Measurements from ENCODE around the gene GRIK4.

The GRIK4 gene

DNA sequence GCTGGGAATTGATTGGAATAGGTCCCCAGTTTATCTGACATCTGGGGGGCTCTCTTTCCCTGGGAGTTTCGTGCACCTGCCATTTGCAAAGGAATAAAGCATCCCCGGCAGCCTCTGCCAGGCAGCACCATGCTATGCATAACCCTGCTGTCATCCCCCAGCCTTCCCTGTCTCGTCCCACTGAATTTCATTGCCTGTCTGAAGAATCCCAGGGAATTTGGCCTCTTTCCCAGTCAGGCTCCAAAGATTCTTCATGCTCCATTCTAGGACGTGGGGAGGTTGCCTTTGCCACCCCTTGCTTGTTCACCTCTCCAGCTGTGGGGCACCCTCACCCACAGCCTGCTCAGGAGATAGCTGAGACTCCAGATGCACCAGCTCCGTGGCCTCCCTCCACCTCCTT is 317.3 kb downstream of the GRIK4 start:
- no peak for DNase-seq

DNA sequence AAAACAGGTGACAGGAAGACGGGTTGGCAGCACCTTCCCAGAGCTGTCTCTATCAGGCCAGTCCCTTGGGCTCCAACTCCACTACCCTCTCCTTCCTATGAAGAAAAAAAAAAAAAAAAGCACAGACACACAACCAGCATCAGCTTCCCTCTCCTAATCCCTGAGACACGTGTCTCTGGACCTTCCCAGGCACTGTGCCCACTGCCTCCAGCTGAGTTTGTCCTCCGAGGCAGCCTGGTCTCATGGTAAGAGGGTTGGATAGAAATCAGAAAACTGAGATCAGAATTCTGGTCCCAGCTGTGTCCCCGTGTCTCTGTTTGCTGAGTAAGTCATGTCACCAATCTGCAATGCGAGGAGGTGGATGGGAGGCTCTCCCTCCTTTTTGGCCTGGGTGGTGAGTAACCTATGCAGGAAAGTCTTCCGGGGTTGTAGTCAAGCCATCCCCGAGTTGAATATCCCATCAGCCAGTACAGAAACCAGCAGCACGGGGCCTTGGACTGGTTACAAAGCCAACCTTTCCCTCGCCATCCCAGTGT is 318.6 kb downstream of the GRIK4 start:
- DNase-seq: no peak

DNA sequence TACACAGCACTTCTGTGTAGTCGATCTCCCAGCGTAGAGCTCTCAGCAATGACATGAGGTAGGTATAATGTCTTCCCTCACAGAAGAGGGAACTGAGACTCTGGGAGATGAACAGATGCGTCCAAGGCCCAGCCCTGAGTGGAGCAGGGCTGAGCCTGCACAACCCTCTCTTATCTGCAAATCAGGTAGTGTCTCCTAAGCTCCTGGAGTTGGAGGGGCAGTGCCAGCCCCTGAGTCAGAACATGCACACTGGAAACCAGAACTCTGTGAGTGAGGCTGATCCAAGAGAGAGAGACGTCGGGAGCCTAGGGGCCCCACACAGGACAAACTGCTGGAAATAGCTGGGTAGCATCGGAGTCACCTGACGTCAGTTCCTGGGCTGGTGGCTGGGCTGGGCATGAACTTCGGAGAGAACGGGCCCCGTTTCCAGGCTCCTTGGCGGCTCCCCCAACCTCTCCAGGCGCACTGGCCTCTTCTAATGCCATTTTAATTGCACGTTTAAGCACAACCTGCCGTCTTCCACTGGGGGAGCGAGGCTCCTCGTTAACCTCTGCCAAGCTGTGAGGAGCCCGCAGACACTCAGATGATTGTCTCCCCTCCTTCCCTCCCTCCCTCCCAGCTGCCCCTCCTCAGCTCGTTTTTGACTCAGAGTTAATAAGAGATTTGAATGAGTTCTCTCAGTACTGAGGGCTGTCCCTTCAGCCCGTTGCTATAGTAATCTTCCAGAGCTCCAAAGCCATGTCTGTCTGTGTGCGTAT is 321.1 kb downstream of the GRIK4 start:
- DNase-seq: no peak

DNA sequence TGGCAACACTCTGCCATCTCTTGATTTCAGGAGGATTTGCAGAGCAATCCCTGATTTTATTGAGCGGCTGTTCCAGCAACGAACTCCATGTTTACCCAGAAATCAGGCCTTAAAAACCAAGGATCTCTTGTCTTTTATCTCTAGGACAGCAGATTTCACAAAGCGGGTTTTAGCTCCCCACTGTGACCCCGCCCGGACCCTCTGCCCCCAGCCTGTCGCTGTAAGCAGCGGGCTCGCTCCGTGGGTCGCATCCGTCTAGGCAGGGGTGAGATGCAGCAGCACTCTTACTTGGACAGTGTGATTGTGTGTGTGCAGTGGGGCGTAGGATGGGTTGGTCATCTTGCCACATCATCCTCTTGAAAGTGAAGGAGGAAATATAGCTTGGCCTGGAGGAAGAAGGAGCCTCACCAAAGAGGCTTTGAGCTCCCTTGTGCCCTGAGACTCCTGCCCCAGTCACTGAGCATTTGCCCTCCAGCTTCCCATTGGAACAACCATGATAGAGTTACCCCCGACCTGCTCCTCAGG is 323.2 kb downstream of the GRIK4 start:
- DNase-seq: no peak

DNA sequence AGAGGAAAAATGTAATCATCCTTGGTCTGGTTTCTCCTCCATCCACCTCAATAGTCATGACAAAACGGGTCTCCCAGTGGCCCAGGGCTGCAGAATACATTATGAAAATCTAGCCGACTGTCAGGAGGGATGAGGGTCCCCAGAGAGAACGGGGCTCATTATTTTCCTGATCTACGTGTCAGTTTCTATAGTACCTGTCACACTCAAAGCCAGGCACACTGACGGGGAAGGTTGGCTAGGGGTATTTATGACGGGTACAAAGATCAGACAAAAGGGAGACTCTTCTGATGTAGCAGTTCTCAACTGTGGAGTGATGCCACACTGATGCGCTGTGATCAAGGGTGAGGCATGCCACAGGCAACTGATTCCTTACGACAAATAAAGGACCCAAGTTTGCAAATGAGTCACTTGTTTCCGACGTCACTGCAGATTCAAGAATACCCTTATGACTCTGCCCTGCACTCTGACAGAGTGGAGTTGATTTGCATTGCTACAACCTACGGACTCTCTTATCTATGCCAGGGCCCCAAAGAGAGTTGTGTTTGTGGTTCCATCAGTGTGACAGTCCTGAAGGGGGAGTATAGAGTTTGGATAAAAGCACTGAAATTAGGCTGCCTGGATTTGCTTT is 324.2 kb downstream of the GRIK4 start:
- DNase-seq: no peak

DNA sequence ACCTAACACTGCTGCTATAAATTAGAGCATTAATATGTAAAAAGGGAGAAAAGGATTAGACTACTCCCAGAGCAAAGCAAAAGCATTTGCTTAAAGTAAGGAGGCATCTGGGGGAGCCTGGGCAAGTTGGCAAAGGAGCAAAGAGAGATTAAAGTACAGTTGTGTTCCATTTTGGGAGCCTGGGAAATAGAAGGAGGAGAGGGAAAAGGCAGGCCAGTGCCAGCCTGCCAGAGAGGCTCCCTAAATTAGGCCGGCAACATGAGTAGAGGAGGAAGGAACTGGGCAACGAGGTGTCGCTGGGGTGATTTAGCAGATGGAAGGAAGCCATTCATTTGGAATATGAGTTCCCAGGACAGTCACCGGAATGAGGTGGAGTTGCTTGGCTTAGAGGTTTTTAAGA is 326.1 kb downstream of the GRIK4 start:
- no peak for DNase-seq

DNA sequence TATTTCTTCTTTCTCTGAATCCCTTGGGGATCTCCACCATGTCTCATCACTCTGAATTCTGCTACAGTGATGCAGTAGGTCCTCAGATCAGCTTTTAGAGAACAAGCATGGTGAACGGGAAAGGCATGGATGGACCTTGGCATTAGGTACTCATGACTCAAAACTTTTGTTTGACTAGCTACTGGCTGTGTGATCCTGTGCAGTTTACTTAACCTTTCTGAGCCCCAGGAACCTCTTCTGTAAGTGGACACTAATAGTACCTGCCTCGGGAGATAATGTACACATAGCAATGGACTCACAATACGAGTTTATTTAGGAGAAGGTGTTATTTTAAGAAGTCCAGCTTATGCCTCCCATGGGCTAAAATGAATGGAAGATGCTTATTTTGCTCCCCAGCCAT is 327.7 kb downstream of the GRIK4 start:
- no peak for DNase-seq

DNA sequence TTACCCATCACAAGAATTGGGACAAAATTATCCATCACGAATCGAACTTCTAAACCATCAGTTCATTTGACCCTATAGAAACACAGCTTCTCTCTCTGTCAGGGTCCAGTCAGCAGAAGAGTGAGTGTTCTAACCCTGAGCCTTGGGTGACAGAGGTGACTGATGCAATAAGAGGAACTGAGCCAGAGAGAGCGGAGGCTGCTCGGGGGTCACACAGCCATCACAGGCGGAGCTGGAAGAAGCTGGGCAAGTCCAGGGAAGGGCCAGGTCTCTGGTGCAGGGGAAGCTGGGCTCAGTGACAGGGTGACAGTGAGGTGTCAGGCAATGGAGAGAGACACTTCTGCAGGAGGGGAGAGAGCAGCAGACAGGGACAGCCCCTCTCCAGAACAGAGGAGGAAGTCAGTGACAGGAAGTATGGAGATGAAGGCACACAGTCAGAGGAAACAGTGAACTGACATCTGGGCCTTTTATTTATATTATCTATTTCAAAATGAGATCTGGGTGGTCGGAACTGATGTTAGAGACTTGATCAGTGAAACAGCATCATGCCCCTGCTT is 328.4 kb downstream of the GRIK4 start:
- no peak for DNase-seq

DNA sequence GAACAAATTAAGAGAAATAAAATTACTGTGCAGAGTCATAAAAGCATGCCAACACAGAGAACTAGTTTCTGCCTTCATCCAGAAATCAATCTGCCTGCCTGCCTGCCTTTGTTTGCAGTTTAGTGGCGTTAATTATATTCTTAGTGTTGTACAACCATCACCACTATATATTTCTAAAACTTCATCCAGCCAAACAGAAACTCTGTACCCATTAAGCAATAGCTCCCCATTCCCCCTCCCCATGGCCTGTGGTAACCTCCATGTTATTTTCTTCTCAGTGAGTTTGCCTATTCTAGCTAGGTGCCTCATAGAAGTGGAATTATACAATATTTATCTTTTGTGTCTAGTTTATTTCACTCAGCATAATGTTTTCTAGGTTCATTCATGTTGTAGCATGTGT is 329.1 kb downstream of the GRIK4 start:
- no peak for DNase-seq

DNA sequence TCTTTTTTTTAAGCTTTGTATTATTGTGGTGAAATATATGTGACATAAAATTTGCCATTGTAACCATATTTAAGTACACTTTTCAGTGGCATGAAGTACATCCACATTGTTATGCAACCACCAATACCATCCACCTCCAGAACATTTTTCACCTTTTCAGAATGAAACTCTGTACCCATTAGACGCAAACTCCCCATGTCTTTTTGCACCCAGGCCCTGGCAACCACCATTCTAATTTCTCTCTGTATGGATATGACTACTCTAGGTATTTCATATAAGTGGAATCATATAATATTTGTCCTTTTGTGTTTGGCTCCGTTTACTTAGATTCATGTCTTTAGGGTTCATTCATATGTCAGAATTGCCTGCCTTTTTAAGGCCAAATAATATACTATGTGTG is 329.5 kb downstream of the GRIK4 start:
- DNase-seq: no peak

DNA sequence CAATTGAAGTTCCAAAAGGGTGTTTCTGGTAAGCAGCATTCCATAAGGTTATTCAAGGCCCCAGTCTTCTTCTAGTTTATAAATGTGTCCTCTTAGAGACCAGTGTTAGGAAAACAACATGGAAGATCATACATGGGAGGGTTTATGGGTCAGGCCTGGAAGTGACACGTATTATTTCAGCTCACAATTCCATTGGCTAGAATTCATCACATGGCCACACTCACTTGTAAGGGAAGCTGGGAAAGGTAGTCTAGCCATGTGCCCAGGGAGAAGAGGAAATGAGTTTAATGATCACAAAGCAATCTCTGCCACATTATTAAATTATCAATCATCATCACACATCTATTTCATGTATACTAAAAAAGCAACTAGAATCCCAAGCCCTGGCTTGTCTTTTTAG is 330.6 kb downstream of the GRIK4 start:
- no peak for DNase-seq

DNA sequence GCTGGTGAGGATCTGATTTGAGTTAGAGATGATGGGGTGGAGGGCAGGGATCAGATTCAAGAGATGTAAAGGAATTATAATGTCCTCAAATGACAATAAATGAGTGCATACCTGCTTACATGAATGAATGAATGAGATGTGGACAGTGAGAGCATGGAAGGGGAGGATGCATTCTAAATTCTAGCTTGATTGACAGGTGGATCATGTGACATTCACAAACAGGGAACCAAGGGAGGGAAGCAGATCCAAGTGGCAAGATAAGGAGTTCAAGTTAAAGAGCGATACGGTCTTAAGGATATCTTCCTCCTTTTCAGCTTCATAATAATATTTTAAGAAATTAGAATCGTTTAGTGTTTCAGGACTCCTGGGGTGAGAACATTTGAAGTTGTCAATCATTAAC is 341.9 kb downstream of the GRIK4 start:
- no peak for DNase-seq

DNA sequence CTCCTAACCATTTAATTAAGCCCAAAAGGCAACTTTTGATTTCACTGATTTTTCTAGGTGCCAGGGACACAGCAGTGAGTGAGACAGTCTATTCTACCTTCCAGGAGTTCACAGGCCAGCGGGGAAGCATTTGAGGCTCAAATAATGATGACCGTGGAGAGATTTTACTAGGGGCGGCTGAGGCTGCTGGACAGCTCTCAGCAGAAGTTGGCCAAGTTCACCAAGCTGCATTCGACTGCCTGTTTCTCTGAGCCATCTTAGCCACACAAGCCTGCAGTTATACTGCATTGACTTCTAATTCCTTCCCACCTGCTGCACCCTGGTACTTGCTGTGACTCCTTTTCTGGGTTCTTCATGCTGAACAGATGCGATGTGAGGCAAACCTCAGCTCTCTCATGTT is 343.4 kb downstream of the GRIK4 start:
- DNase-seq: no peak

DNA sequence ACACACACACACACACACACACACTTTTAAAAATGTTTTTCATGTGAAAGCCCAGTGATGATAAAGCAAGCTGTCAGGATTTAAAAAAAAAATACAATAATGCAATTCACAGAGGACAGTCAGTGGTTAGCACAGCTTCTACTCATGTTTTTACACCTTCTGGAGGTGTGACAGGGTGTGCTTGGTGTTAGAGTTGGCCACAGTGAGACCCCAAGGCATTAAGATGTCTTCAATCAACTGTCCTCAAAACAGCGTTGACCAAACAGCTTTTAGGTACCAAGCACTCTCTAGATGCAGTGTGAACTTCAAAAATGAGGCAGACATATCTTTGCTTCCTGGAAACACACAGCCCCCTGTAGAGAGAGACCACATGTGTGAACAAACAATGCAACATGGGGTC is 346.0 kb downstream of the GRIK4 start:
- DNase-seq: no peak

DNA sequence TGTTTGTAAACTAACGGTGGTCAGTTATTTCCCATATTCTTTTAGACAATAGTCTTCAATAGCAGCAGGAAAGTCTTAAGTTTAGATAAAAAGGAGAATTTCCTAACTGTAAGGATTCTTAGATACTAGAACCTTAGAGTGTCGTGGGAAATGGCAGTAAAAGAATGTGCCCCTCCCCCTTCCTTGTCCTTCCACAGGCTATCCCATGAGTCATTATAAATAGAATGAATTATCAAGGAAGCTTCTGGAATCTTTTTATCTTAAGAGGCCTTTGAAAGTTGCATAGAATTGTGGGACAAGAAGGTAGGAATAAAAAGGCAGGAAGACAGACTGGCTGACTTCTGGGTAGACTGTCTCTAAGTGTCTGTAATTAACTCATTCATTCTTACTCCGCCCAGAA is 347.2 kb downstream of the GRIK4 start:
- no peak for DNase-seq

DNA sequence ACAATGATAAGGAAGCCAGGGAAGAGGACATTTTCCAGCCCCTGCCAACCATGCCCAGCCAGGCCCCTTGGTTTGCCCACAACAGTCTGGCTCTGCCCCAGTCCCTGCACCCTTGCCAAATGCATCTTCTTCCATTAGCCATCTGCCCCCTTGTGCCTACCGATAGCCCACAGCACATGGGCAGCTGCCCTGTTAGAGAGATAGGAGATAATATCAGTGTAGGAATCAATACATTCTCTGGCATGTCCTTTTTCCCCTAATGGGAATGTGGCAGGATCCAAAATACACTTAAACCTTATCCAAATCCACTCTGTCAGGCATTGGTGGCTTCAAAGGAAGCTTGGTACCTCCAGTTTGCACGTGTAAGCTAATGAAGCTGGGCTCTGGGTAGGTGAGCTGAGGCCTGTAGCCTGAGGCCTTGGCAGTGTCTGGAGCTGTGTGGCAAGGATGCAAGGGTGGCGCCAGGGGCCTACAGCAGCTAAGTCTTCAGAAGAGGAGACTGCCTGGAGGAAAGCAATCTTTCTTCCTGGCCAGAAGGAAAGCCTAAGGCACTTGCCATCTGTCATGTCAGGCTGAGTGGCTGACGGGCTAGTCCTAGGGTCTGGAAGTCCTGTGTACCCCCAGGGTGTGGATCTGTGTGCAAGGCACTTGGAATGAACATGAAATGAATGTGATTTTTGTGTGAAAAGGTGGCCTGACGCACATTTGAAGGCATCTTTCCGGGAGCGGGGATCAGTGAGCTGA is 348.2 kb downstream of the GRIK4 start:
- DNase-seq: no peak

DNA sequence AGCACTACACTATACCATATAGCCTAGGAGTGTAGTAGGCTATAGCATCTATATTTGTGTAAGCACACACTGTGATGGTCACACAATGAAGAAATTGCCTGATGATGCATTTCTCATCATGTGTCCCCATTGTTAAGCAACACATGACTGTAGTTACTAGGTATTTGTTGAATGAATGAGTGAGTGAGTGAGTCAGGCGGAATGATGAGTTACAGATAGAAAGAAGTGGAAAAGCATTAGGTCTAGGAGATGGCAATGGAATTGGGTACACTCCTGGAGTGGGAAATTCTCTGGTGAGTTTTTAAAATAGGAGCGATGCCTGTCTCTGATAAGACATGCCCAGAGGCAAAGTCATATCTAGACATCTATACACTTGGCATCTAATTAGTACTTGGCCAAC is 351.8 kb downstream of the GRIK4 start:
- DNase-seq: no peak

DNA sequence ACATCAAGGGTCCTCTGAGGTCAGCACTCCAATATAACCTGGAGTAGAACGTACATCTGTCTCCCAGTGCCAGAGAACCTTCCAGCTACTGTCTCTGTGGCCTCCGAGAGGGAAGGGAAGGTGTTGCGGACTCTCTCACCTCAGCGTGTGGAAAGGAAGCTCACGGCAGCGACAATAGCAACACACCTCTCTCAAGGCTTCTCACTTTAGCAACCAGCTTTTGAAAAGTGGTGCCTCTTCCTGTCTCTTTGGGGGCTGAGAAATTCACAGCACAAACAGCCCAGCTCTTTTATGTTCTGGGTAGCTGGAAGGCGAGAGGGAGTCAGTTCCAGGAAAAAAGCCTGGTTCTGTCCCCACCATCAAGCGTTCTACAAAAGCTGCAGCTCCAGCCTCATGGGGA is 355.5 kb downstream of the GRIK4 start:
- DNase-seq: no peak

DNA sequence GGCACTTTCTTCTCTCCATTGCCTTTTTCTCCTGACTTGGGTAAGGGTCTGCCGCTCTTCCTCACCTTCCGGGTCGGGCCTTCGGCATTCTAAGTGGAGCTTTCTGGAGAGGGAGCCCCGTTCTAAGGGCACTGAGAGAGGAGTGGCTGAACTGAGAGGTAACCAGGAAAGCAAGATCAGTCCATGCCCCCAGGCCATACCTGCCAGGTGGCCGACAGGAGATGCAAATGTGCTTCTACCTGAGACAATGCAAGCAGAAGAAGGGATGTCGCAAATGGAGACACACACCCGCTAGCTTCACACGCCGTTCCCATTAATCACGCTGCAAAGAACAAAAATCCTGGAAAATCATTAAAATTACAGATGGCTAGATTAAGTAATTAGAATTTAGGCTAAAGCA is 356.0 kb downstream of the GRIK4 start:
- no peak for DNase-seq

DNA sequence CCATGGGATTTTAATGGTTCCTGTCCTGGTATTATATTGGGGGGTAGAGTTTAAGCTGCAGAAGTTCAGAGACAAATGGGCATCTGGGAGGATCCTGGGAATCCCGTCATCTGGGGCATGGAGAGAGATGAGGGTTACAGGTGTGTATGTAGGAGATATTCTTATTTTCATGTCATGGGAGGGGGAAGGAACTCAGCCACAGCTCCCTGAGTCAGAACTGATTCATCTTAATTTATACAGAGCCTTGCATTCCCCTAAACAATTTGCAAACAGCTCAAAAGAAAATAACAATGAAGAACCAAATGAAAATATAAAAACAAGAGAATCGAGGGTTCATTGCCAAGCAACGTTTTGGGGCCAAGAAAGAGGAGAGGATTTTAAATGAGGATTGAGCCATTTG is 356.4 kb downstream of the GRIK4 start:
- no peak for DNase-seq

DNA sequence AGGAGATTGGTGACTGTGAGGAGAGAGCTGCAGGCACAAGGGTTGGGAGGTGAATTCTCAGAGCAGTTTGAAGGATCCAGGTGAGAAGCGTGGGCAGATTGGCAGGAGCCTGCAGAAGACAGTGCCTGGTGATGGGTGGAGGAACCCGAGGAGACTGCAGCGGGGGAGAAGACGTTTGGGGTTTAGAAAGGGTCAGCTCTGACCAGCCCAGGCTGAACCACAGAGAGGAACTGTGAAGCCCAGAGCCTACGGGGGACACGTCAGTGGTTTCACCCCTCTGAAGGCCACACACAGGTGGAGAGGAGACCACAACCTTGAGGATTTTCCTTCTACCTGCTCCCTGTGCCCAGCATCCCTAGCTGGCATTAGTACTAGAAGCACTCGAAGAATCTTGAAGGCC is 357.5 kb downstream of the GRIK4 start:
- no peak for DNase-seq

DNA sequence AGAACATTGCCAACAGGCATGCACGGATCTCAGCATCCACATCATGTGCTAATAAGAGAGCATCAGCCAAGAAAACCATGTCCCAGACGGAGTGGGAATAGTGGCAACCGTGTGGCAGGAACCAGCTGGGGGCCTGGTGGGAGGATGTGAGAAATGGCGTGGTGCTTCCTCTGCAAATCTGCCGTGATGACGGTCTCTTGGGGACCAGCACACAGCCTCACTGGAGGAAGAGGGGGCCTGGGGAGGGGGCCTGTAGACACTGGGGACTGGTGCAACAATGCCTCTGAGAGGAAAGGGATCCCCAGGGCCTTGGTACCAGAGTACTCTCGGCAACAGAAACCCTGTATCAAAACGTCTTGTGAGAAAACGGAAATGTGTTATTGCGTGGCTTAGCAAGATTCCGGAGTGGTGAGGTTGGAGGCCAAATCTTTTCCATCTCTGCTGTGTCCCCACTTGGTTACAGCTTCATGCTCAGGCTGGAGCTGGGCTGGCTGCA is 358.0 kb downstream of the GRIK4 start:
- no peak for DNase-seq

DNA sequence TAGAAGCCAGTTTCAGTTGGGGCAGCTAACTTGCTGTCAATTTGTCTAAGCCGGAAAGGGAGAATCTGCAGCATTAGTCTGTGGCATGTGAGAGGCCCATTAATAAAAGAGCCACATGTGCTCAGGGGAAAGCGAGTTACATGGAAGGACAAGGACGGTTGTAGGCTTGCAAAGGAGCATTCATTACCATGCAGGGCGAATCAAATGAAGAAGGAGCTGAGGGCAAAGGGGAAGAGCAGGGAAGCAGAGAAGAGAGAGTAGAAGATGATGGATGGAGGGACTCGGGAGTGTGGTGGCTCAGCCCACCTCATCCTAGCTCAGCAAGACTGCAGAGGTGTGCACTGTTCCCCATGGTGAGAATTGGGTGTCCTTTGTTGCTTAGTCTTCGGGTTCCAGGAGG is 359.6 kb downstream of the GRIK4 start:
- no peak for DNase-seq
